AML-193 (cell line): Measurements from ENCODE around the gene SPON1.
"Not testable (repeated sequence)": the region's sequence is repeated elsewhere in the genome, so short reads cannot be mapped to it uniquely, and the experiment has no call there.

Experiments
- DNase-seq, 2 experiments: peaks; one replicate each; lab custom pipeline; 2025; lab: John Stamatoyannopoulos, UW

The SPON1 gene

DNA sequence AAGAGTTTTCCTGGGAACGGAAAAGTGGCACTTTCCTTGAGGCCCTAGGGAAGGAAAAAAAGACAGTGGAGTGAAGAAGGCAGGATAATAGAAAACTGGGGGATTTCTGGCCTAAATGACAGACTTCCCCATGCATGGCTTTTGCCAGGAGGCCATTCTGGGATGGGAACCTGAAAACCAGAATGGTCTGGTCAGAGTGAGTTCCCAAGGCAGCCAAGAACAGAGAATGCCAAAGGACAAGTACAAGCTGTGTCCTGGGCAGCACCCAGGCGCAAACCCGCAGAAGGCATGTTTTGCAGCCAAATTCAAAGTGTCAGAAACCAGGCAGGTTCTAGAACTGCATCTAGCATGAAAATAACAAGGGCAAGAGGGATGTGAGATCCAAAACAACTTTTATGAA, 162.4 kb downstream of the SPON1 start:
- DNase-seq, result no peak

DNA sequence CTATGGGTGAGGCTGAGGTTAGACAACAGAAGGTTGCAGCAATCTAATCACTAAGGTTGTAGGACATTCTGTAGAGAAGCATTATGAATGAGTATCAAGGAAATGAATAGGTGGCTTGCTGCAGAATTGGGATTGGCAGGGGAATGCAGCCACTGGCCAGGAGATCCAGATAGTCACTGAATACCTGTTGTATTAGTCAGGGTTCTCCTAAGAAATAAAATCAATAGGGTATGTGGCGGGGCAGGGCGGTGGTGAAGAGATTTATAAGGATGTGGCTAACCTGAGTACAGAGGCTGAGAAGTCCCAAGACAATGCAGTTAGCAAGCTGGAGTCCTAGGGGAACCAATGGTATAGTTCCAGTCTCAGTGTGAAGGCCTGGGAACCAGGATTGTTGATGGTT, 163.0 kb downstream of the SPON1 start:
- DNase-seq, result no peak

DNA sequence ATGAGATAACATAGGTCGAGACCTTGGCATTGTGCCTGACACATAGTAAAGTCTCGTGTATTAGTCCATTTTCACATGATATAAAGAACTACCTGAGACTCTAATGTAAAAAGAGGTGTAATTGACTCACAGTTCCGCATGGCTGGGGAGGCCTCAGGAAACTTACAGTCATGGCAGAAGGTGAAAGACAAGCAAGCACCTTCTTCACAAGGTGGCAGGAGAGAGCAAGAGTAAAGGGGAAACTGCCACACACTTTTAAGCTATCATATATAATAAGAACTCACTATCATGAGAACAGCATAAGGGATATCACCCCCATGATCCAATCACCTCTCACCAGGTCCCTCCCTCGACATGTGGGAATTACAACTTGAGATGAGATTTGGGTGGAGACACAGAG, 165.2 kb downstream of the SPON1 start:
- DNase-seq, result no peak

DNA sequence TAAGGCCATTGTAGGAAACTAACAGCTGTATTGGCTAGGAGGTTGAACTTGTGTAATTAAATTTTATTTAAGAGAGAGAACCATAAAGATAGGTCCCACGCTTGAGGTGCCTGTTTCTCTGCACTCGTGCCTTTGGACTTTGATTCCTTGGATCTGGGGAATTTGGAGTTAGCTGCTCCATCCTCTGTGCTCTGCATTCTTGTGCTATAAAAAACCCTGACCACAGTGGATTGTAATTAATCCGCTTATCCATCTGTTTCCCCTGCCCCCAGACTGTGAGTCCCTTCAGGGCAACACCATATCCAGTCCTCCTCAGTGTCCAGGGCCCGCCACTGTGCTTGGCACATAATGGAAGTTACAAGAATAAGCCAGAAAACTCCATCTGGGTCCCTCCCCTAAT, 169.8 kb downstream of the SPON1 start:
- DNase-seq, result no peak

DNA sequence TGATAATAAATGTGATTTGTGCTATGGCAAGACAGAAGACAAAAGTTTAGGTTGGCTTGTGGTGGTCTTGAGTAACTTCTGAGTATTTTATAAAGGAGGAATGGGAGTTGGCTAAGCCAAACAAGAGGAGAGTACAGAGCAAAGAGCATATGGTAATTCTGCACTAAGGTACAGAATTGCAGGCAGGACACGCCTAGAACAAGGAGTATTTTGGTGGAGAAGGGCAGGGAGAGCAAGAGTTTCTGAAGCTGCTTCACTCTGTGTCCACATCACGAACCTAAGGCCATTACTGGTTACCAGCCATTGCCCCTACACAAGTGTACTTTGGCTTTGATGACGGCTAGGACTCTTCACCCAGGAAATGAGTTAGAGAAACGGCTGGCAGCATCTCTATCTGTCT, 170.9 kb downstream of the SPON1 start:
- no peak for DNase-seq

DNA sequence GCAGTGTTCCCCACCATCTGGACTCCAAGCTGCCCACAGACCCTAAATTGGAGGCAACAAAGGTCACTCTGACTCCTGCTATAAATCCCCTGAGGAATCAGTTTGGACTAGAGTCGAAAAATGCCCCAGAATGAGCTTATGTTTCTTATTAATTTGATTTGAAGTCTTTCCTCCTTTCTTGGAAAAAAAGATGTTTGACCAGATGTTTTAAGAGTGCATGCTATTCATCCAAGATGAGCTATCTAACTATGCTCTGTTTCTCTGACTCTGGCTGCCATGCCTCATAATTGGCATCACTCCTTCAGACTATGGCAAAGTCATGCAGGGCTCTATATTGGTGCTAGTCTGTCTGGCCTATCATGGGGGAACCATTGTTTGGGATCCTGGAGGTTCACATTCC, 174.0 kb downstream of the SPON1 start:
- no peak for DNase-seq

DNA sequence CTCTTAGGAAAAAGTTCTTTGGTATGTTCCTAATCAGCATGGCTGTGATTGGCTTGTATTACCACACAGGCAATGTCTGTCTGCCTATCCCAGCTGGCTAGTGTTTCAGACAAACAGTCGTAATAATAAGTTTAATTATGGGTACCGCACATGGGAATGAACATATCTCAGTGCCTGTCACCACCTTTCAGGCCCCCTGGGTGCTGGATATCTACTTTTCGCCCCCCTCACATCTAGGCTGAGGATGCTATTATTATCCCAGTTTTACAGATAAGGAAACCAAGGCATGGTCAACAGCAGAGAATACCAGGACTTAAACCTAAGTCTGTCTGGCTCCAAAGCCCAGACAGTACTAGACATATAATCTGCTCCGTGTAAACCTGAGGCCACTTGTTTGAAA, 174.8 kb downstream of the SPON1 start:
- DNase-seq, result no peak

DNA sequence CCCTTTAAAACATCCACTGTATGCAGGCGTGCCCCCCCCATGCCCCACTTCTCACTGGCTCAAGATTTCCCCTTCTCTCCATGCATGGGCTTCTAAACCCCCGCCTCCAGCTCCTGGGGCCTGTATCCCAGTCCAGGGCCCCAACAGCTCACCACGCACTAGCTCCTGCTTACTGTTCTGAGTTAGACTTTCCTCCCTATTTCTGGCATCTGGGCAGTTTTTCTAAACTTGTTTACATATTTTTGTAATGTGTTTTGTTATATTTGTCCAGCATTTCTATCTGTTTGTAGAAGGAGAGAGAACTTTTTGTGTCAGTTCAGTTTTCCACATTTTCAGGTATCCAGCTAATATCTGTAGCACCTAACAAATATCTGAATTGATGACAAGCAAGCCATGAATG, 178.5 kb downstream of the SPON1 start:
- DNase-seq, result no peak

DNA sequence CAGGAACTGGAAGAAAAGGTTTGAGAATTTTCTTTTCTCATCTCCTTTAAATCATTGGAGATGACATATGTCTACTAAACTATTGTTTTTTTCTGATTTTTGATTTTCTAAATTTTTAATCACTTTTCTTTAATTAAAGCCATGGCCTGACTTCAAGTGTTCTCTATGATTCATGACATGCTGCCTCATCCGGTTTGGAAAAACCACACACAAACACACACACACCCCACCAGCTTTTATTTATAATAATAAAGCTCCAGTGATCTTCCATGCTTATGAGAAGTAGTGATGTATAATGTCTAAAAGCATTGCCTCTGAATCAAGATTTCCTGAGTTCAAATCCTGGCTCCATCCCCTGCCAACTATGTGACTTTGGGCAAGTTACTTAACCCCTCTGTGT, 179.2 kb downstream of the SPON1 start:
- DNase-seq, result no peak

DNA sequence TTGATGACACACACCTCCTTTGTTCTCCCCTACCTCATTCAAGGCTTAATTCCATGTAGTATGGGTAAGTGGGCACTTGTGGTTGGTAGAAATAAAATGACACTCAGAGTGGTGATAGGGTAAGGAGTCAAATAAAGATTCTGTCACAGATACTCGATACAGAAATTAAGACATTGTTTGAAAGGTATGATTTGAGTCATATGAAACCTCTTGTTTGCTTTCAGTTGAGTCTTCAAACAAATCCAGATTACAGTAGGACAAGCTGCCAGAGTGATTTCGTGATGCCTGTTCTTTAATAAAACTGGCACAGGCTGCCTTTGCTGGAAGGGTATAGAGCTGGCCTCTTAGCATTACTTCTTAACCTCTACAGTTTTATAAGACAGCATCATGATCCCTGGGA, 182.4 kb downstream of the SPON1 start:
- no peak for DNase-seq

DNA sequence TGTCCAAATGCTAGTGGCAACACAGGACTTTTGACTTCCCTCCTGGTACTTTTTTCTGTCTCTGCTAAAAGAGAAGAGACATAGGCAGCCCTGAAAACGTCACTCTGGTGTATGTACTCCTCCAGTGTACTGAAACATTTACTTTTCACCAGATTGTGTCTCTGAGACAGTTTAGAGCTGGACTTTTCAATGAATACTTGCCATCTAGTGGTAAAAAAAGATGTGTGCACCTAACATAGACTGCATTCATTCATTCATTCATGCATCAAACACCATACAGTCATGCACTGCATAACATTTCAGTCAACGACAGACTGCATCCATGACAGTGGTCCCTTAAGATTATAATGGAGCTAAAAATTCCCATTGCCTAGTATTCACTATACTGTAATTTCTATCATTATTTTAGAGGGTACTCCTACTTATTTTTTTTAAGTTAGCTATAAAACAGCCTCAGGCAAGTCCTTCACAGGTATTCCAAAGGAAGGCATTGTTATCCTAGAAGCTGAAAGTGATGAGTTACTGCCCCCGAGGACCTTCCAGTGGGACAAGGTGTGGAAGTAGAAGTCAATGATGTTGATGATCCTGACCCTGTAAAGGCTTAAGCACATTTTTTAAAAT, 186.2 kb downstream of the SPON1 start:
- DNase-seq, result peak; percentile 16 to 31

DNA sequence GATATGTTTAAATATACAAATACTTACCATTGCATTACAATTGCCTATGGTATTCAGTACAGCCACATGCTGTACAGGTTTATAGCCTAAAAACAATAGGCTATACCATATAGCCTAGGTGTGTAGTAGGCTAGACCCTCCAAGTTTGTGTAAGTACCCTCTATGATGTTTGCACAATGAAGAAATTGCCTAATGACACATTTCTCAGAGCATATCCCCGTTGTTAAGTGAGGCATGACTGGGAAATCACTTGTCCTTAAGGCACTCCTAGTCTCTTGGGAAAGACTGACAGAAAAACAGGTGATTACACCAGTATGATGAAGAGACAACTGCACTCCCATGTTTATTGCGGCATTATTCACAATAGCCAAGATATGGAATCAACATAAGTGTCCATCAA, 187.2 kb downstream of the SPON1 start:
- DNase-seq, result no peak

DNA sequence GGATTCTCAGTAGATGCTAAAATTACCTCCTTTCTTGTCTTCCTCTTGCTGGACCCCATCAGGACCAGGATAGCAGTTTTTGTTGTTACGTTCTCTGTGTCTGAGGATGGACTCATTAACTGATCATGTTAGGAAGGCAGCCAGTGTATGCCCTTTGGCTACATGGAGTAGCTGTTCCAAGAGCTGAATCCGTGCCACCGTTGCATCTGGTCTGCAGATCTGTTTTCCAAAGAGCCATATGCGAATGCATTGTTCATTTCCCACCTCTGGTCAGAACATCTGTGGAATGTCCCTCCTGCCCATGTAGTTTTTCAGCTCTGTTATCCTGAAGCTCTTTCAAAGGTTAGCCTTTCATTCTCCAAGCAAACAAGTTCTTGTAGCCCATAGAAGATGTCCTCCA, 188.4 kb downstream of the SPON1 start:
- no peak for DNase-seq

DNA sequence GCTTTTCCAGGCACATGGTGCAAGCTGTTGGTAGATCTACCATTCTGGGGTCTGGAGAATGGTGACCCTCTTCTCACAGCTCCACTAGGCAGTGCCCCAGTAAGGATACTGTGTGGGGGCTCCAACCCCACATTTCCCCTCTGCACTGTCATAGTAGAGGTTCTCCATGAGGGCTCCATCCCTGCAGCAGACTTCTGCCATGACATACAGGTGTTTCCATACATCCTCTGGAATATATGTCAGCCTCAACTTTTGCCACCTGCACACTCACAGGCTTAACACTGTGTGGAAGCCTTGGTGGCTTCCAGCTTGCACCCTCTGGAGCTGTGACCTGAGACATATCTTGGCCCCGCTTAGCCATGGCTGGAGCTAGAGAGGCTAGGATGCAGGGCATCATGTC, 191.6 kb downstream of the SPON1 start:
- DNase-seq, result not testable (repeated sequence)

DNA sequence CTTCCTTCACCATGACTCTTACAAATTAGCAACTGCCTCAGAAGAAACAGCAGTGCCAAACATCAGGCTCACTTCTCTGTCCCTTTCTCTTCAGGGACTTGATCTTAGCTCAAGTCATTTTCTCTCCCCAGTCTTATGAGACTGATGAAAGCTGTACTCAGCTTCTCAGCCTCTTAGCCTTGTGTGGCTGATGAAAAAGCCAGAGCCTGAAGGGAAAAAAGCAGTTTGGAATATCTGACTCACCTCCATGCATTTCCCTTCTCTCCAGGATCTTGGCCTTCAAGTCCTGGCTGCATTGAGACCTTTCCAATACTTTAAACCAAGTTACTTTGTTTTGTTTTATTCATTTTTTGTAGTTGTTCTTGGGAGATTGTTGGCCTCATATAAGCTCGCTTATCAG, 195.9 kb downstream of the SPON1 start:
- DNase-seq, result no peak

DNA sequence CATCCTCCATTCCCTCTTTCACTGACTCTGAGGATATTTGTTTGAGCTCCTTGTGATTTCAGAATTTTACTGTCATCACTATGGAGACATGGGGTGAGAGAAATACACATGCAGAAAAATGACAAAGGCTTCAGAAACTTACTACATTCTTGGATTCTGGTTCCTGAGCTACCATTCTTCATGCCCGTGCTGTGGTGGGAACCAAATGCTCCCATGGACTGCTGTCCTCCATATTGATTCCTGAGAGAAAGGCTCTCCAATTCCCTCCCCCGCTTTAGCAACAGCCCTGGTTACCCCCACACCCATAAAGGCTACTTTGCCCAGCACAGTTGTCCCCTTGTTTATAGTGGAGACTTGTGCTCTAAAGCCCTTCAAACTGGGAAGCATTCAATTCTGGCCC, 201.1 kb downstream of the SPON1 start:
- no peak for DNase-seq

DNA sequence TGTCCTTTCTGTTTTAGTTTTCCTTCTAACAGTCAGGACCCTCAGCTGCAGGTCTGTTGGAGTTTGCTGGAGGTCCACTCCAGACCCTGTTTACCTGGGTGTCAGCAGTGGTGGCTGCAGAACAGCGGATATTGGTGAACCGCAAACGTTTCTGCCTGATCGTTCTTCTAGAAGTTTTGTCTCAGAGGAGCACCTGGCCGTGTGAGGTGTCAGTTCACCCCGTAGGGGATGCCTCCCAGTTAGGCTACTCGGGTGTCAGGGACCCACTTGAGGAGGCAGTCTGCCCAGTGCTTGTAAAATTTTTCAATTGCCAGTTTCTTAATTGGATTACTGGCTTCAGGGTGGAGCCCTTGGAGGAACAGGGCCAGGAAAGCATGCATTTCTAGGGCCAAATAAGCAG, 211.2 kb downstream of the SPON1 start:
- DNase-seq, result not testable (repeated sequence)

DNA sequence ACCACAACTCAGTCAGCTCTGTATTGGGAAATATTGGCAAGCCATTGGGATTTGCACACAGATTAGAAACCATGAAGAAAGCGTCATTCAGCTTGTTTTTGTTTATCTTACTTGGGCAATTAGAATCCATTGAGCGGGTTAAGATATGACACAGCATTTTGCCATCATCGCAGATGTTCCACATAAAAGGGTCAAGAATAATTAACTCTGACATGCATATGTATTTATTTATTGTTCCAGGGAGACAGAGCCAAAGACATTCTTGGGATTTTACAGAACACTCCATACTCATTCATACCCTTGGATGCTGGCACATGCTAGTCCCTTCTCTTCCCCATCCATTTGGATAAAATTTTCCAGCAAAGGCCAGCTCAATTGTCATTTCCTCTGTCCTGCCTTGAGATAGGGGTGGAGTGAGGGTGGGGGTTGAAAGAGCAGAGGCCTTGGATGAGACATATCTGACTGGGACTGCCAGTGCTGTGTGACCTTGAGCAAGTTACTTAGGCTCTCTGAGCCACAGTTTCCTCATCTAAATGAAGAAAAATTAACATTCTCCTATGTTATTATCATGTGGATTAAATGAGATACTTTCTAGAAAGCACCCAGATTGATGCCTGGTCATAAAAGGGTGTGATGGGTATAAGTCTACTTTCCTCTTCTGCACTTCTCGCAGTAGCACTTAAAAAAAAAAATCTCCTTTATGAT, 216.7 kb downstream of the SPON1 start:
- no peak for DNase-seq

DNA sequence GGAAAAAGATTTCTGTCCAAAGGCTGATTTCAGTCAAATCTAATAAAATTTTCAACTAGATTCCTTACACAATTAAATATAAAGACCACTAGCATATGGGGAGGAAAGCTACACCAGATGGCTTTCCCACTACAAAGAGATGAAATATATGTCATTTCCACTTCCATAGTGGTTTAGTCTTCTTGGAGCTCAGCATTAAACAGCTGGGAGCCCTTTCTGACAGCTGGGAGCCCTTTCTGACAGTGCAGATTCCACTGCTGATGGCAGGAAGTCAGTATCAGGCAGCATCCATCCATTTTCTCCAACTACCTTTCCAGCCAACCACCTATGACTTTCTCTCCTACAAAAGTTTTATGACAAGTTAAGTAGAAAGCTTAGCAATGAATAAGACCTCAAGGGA, 218.6 kb downstream of the SPON1 start:
- DNase-seq, result no peak

DNA sequence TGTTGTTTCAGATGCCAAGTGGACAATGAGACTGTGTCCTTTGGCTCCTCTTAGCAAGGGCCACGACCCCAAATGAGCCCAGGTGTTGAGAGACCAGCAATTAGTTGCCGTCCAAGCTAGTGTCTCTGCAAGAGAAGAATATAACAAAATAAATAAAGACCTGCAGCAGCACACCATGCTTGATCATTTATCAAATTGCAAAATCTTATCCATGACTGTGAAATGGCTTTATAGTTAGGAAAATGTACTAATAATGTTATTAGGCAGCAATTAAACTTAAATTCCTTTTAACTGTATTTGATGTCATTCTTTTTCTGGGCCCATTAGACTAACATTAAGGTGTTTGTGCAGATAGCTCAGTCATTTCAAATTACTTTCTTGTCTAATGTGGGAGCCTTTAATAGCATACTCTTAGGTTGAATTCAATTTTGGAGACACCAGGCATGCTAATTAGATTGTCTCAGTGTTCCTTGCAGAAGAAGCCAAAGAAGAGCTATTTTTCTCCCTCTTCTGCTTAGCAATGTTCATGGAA, 220.4 kb downstream of the SPON1 start:
- DNase-seq, result no peak

DNA sequence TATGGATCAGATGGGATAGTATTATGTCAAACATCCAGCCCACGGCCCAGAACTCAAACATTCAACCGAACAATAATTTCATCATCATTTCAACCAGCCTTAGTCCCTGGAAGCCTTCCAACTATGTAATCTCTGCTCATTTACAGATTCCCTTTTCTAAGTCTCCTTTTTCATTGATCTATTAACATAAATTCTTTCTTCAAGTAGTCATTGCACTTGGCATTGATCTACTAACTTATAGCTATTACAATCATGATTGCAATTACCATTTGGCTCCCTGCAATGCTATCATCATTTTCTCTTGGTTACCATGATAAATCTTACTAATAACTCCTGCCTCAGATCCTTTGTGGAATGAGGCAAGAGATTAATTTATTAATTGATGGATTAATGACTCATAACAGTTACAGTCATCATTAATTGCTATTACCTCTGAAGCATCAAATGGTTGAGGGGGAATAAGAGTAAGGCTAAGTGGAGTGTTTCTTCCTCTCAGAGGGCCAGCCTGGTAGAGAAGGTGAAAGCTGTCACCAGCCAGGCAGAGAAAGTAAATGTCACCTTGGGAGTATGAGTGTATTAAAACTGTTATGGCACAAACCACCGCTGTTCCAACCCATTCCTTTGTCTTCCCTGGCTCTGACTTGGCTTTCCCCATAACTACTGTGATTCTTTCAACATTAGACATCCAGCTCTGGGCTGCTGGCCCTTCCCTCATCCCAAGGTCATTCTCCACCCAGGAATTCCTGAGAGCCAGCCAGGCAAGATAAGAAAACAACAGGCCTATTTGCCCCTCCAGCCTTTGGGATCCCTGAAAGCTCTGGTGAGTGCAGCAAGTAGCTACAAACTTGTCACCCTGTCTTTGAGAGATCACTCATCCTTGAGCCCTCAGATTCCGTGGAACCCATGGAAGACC, 221.8 kb downstream of the SPON1 start:
- DNase-seq, result no peak

DNA sequence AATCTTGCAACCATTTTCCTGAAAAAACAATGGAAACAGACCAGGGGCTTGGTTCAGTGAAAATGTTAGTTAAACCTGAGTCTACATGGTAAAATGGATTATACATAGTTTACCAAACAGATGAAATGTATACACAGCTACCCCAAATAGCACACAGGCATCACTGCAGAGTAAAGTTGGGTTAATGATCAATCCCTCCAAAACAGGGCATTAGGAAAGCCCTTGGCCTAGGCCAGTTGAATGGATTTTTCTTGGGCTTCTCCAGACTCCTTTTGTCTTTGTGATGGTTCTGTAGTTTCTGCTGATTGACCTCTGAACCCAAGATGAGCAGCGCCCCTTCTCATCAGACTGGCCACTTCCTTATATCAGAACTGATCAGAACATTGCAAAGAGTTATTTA, 222.9 kb downstream of the SPON1 start:
- DNase-seq, result no peak
